Daoy (cell line): ENCODE results near the gene PLSCR4. TPM values are rescaled to one million over a fixed set of nuclear protein-coding genes. Genes with fewer than 3 reads are reported as not detected.
"Not testable (repeated sequence)": the region's sequence is repeated elsewhere in the genome, so short reads cannot be mapped to it uniquely, and the experiment has no call there.

ENCODE experiments used
- DNase-seq: peaks from one replicate; pipeline ENCODE4 v3.0.0-alpha.2; 2015; ENCODE audit warnings: low read depth
- total RNA-seq: library from RNA; depleted of rRNA; stranded (reverse); fragments of >200 nt; shearing (Covaris generic); gene quantifications from 2 replicates; pipeline ENCODE4 v1.2.3, GENCODE V29; 2014; rRNA removed

Gene PLSCR4, protein sequence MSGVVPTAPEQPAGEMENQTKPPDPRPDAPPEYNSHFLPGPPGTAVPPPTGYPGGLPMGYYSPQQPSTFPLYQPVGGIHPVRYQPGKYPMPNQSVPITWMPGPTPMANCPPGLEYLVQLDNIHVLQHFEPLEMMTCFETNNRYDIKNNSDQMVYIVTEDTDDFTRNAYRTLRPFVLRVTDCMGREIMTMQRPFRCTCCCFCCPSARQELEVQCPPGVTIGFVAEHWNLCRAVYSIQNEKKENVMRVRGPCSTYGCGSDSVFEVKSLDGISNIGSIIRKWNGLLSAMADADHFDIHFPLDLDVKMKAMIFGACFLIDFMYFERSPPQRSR
- total RNA-seq = 1.6 and 2.1 TPM in 2 replicates

DNA sequence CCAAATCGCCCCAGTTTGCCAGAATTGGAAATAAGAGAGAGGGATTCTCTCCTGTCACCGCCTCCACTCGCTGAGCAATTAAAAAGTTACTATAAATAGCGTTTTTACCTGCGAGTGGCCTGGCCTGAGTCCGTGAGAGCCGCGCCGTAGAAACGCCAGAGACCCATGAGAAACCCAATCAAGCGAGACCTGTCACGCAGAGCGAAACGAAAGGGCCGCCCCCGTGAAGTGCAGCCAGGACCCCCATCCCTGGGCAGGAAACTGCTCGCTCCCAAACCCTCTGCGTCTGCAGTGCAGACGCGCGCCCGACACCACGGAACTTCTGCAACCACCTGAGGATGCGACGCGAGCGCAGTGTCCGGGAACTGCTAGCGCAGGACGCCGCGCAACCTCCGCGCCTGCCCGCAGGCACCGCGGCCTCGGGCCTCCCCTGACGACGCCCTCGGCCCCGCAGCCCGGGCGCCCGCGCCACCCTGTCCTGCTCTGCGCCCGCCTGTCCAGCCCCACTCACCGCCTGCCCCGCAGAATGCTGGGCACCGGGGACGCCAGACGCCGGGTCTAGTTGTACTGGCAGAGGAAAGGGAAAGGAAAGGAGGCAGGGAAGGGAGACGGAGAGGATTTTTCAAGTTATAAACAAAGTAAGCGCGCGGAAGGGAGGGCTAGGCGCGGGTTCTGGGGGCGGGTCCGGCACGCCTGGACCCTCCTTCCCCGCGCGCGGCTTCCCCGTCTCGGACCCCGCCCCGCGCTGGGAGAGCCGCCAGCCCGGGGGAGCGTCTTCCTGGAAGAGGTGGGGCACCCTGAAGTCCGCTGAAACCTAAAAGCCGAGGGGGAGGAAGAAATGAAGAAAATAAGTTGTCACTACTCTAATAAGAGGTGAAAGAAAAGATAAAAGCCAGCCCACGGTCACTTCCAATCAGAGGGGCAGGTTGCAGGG lies at the start of gene PLSCR4:
PLSCR4 (minus strand) TSS at position 657 of the 934 bp plus-strand sequence. CDS start 29,034 bp downstream, outside the sequence.
- DNase-seq = peak; percentile 78

- not testable (repeated sequence) for DNase-seq
Observed at GRCh38 chr3:146293401-146293800, 42.5 kb upstream of the PLSCR4 start.

DNA sequence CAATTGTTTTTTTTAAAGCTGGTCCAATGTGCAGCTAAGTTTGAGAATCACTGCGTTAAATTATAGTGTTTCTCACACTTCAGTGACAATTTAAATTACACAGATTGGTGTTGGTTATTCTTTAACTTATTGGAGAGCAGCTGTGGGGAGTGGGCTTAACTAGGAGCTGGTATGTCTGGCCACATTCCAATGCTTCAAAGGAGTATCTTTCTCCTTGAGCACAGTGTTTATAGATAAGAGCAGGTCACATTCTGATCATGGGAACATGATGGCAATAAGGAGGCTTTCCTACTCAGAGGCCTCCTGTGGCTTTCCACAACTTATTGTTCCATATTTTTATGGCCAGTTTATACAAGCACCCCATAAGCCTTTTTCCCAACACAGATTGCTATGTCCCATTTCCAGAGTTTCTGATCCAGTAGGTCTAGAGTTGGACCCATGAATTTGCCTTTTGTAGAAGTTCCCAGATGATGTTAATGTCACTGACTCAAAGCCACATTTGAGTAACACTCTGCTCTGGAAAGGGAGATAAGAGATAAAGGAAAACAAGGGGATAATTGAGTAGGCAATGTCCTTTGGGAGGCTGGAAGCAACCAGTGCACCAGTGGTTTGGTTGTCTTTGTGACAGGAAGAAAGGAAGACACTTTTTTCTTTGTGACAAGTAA lies 33.0 kb upstream of the PLSCR4 start:
- DNase-seq = no peak

DNA sequence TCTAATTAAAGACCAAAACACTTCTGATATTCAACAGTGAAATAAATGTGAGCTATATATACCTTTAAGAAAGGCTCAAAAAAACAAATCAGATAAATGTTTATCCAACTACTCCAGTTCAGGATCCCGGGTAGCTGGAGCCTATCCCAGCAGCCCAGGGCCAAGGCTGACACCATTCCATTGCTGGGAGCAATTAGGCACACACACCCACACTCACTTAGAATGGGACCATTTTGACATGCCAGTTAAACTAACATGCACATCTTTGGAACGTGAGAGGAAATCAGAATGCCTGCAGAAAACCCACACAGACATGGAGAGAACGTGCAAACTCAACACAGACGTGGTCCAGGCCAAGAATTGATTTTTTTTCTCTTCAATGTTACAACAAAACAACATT lies 30.0 kb upstream of the PLSCR4 start:
- DNase-seq = no peak

DNA sequence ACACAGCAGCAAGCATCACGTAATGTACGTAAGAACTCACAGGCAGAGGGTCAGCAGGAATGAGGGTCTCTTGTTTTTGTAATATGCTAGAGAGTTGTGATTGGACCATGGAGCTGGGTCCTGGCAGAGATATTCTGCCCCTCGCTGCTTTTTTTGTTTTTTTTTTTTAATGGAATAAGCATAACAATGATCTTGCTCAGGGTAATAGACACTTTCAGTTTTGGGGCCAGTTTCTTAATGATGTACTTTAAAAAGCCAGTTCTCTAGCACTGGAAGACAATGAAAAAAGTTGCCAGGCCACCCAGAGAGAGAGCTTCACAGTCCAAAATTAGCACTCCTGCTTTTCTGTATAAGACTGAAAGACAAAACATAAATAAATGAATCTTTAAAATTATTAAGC lies 29.0 kb upstream of the PLSCR4 start:
- DNase-seq = no peak

- no peak for DNase-seq
Observed at GRCh38 chr3:146279013-146279412, 28.1 kb upstream of the PLSCR4 start.

DNA sequence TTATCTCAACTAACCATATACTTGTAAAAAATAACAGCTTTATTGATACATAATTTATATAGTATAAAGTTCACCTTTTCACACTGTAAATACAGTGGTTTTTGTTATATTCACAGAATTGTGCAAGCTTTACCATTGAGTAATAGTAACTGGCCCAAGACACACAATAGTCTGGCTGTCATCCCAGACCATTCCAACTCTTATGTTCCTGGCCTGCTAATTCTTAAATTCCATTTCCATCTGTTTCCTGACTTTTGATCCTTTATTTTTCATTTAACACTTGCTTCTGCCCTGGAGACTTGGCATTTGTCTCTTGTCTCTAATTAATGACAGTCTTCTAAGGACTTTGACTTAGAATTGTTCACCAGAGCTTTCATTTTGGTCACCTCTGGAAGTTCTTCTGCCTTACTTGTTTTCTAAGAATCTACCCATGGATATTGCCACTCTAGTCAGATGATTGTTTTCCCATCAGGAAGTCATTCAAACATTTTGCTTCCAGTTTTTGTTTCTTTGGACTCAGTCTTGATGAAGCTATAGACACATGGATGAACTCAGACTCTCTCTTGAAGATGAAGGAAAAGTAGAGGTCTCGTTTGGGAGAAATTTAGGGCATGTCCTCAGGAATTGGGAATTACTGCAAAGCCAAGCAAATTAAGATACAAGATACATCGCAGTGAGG lies 27.2 kb upstream of the PLSCR4 start:
- DNase-seq = no peak

- no peak for DNase-seq
Observed at GRCh38 chr3:146275476-146275875, 24.6 kb upstream of the PLSCR4 start.

- no peak for DNase-seq
Observed at GRCh38 chr3:146274833-146275232, 23.9 kb upstream of the PLSCR4 start.

DNA sequence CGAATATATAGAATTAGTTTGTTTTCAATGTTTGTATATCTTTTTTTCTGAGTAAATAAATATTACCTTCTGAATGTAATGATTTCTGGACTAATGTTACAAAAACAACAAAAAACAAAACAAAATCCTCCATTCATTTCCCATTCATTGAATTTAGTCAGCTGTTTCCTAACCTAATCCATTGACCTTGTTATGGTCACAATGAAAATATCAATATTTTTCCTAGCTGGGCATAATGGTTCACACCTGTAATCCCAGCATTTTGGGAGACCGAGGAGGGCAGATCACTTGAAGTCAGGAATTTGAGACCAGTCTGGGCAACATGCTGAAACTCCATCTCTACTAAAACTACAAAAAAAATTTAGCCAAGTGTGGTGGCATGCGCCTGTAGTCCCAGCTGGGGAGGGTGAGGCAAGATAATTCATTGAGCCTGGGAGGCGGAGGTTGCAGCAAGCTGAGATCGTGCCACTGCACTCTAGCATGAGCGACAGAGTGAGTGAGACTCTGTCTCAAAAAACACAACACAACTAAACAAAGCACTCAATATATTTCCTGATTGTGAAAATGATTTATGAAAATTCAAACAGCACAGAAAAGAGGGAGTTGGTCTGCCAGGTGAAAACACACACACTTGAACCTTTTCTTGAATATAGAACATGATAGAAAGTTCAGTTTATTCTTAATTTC lies 23.0 kb upstream of the PLSCR4 start:
- no peak for DNase-seq

- DNase-seq = no peak
Observed at GRCh38 chr3:146271180-146271579, 20.3 kb upstream of the PLSCR4 start.

GRCh38 chr3:146269271-146269670 lies 18.4 kb upstream of the PLSCR4 start:
- DNase-seq = no peak

GRCh38 chr3:146268535-146269219 lies 17.8 kb upstream of the PLSCR4 start:
- DNase-seq = no peak

GRCh38 chr3:146265720-146266119 lies 14.8 kb upstream of the PLSCR4 start:
- DNase-seq = no peak

- no peak for DNase-seq
Observed at GRCh38 chr3:146262371-146263110, 11.6 kb upstream of the PLSCR4 start.

DNA sequence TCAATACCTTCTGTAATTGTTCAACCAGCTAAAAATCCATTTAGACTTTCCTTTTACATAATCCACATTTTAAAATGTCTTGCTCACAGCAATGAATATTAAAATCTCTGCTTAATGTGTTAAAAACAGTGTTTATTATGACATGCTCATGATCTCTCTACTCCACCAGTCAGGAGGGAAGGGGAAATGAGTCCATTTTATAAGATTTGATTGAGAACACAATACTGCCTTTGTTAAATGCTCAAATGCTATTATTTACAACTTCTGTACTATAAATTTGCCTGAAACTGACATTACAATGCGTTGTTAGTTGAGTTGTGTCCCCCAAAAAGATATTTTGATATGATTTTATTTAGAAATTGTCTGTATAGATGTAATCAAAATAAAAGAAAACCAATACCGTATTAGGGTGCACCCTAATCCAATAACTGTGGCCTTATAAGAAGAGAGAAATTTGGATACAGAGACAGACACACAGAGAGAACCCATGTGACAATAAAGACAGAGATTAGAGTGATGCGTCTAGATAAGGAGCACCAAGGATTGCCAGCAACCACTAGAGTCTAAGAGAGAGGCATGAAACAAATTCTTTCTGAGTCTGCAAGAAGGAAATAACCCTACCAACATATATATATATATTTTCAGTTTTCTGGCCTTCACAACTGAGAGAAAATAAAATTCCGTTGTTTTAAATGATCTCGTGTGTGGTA lies 9.1 kb upstream of the PLSCR4 start:
- DNase-seq = no peak

GRCh38 chr3:146256851-146257486 lies 6.1 kb upstream of the PLSCR4 start:
- no peak for DNase-seq

DNA sequence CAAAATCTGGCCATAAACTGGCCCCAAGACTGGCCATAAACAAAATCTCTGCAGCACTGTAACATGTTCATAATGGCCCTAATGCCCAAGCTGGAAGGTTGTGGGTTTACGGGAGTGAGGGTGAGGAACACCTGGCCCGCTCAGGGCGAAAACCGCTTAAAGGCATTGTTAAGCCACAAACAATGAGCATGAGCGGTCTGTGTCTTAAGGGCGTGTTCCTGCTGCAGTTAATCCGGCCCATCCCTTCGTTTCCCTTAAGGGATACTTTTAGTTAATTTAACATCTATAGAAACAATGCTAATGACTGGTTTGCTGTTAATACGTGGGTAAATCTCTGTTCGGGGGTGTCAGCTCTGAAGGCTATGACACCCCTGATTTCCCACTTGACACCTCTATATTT lies 1.5 kb upstream of the PLSCR4 start:
- not testable (repeated sequence) for DNase-seq

DNA sequence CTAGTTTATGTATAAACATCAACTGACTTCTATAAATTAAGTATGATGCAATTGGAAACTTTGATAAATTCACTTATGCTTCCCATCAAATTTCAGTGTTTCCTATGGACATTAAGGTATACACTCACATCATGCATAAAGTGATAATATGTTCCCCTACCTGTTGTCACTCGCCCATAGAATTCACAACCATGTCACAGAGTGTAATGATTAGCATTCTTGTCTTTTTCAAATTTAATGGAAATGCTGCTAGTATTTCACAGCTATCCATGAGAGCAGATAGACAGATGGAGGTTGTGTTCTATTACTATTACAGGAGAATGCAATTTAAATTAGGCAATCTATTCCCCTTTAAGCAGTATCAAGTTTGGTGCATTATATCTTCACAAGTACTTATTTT lies 984 bp downstream of the PLSCR4 start:
- no peak for DNase-seq
